H1 (cell line): ENCODE data around the gene ATP6V1E1.

Source experiments
- CEBPB ChIP-seq: IDR thresholded peaks from 2 replicates; pipeline ENCODE4 v1.6.1; 2012; ENCODE audit warnings: low read depth, low read length
- EP300 ChIP-seq, 2 experiments: IDR thresholded peaks; 1 replicate in 1 of 2; 2 replicates in 1 of 2; pipeline ENCODE4 v1.6.1; 2011 to 2012; ENCODE audit warnings: low read depth in 2 of 2, low read length in 2 of 2, mild to moderate bottlenecking in 2 of 2, borderline replicate concordance in 1 of 2, inconsistent platforms in 1 of 2, moderate library complexity in 1 of 2
- EZH2 ChIP-seq: fragments of 200-600 bp; sonication (generic); IDR thresholded peaks from 2 replicates; pipeline ENCODE4 v1.7.1; 2012; ENCODE audit warnings: low read depth, mild to moderate bottlenecking, moderate library complexity, low read length, inconsistent platforms; ENCODE audit not compliant: severe bottlenecking
- HDAC2 ChIP-seq, 2 experiments: fragments of 300-600 bp in 1 of 2; sonication (generic) in 1 of 2; IDR thresholded peaks; 2 replicates each; pipeline ENCODE4 v1.6.1; 2011 to 2012; ENCODE audit warnings: low read depth in 2 of 2, low read length in 2 of 2, mild to moderate bottlenecking in 2 of 2, moderate library complexity in 2 of 2, borderline replicate concordance in 1 of 2, inconsistent platforms in 1 of 2
- POLR2A ChIP-seq, 2 experiments: IDR thresholded peaks; 1 replicate in 1 of 2; 2 replicates in 1 of 2; pipeline ENCODE4 v1.6.1; 2011; ENCODE audit warnings: low read depth in 2 of 2, low read length in 2 of 2, mild to moderate bottlenecking in 2 of 2; ENCODE audit errors: control extremely low read depth in 1 of 2
- POLR2AphosphoS5 ChIP-seq: IDR thresholded peaks from 2 replicates; pipeline ENCODE4 v1.6.1; 2011; ENCODE audit warnings: low read depth, low read length
- RFX5 ChIP-seq: IDR thresholded peaks from 2 replicates; pipeline ENCODE4 v1.6.1; 2011; ENCODE audit warnings: low read depth, low read length, improper control_type of control experiment, borderline replicate concordance
- SP1 ChIP-seq: IDR thresholded peaks from 2 replicates; pipeline ENCODE4 v1.6.1; 2011; ENCODE audit warnings: low read depth, low read length
- TAF1 ChIP-seq: IDR thresholded peaks from 2 replicates; pipeline ENCODE4 v1.6.1; 2011; ENCODE audit warnings: mild to moderate bottlenecking, low read depth, low read length
- TF ChIP-seq, protein P1 (sequence below), 3 experiments: IDR thresholded peaks; 1 replicate in 2 of 3; 2 replicates in 1 of 3; pipeline versions ENCODE4 v1.5.1 to v1.6.1; 2011; ENCODE audit warnings: low read length in 3 of 3, mild to moderate bottlenecking in 3 of 3, inconsistent platforms in 2 of 3, low read depth in 1 of 3, moderate library complexity in 1 of 3; ENCODE audit not compliant: insufficient read depth in 1 of 3; ENCODE audit errors: control extremely low read depth in 1 of 3
- TF ChIP-seq, protein P2 (sequence below): IDR thresholded peaks from 2 replicates; pipeline ENCODE4 v1.6.1; 2011; ENCODE audit warnings: low read depth, mild to moderate bottlenecking, low read length; ENCODE audit not compliant: insufficient read depth

GRCh38 chr22:17664414-17665055 lies 36.0 kb upstream of the ATP6V1E1 start:
- TF ChIP-seq CEBPB: no peak
- TF ChIP-seq, protein P1, sequence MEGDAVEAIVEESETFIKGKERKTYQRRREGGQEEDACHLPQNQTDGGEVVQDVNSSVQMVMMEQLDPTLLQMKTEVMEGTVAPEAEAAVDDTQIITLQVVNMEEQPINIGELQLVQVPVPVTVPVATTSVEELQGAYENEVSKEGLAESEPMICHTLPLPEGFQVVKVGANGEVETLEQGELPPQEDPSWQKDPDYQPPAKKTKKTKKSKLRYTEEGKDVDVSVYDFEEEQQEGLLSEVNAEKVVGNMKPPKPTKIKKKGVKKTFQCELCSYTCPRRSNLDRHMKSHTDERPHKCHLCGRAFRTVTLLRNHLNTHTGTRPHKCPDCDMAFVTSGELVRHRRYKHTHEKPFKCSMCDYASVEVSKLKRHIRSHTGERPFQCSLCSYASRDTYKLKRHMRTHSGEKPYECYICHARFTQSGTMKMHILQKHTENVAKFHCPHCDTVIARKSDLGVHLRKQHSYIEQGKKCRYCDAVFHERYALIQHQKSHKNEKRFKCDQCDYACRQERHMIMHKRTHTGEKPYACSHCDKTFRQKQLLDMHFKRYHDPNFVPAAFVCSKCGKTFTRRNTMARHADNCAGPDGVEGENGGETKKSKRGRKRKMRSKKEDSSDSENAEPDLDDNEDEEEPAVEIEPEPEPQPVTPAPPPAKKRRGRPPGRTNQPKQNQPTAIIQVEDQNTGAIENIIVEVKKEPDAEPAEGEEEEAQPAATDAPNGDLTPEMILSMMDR (IDR thresholded peaks at IDR 0.05; ENCODE audit: control extremely low read depth in 1 of 3, insufficient read depth in 1 of 3, low read depth in 1 of 3, low read length in 3 of 3): no peak
- no peak for TF ChIP-seq POLR2A (IDR thresholded peaks at IDR 0.05; ENCODE audit: control extremely low read depth in 1 of 2, low read depth in 2 of 2, low read length in 2 of 2)
- no peak for TF ChIP-seq EZH2
- TF ChIP-seq SP1: no peak
- TF ChIP-seq POLR2AphosphoS5: no peak
- TF ChIP-seq, protein P2, sequence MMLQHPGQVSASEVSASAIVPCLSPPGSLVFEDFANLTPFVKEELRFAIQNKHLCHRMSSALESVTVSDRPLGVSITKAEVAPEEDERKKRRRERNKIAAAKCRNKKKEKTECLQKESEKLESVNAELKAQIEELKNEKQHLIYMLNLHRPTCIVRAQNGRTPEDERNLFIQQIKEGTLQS: no peak
- no peak for TF ChIP-seq HDAC2 (IDR thresholded peaks at IDR 0.05; ENCODE audit: borderline replicate concordance in 1 of 2, low read depth in 2 of 2, low read length in 2 of 2)
- no peak for TF ChIP-seq RFX5
- TF ChIP-seq TAF1: no peak
- no peak for TF ChIP-seq EP300 (IDR thresholded peaks at IDR 0.05; ENCODE audit: borderline replicate concordance in 1 of 2, low read depth in 2 of 2, low read length in 2 of 2)
